KMS-11 (cell line): ENCODE measurements around the gene FREY1.

Source experiments
- H2AFZ ChIP-seq: fragments of 200-600 bp; sonication (generic); 2 replicates; pipeline ENCODE4 v1.6.1; 2016; ENCODE audit warnings: antibody characterized with exemption, mixed run types, low read depth
- H3K27ac ChIP-seq: fragments of 200-600 bp; sonication (generic); 2 replicates; pipeline ENCODE4 v1.6.1; 2016; ENCODE audit warnings: mild to moderate bottlenecking, mixed run types
- H3K27me3 ChIP-seq: fragments of 200-600 bp; sonication (generic); 2 replicates; pipeline ENCODE4 v1.6.1; 2017; ENCODE audit warnings: mild to moderate bottlenecking, low read depth, mixed run types, moderate library complexity; ENCODE audit not compliant: insufficient read depth
- H3K36me3 ChIP-seq: fragments of 200-600 bp; sonication (generic); 2 replicates; pipeline ENCODE4 v1.6.1; 2017; ENCODE audit warnings: mild to moderate bottlenecking, mixed run types; ENCODE audit not compliant: insufficient read depth
- H3K4me1 ChIP-seq: fragments of 200-600 bp; sonication (generic); 2 replicates; pipeline ENCODE4 v1.6.1; 2016; ENCODE audit warnings: mild to moderate bottlenecking, low read depth, mixed run types; ENCODE audit not compliant: poor library complexity, severe bottlenecking
- H3K4me2 ChIP-seq: fragments of 200-600 bp; sonication (generic); 2 replicates; pipeline ENCODE4 v1.7.0; 2016; ENCODE audit warnings: mild to moderate bottlenecking, mixed run types
- H3K4me3 ChIP-seq: fragments of 200-600 bp; sonication (generic); IDR thresholded peaks from 2 replicates; pipeline ENCODE4 v1.6.1; 2017; ENCODE audit warnings: low read depth, low read length, mixed read lengths; ENCODE audit not compliant: insufficient read depth
- H3K79me2 ChIP-seq: fragments of 200-600 bp; sonication (generic); 2 replicates; pipeline ENCODE4 v1.6.1; 2016; ENCODE audit warnings: low read depth, mixed run types; ENCODE audit not compliant: insufficient read depth
- H3K9ac ChIP-seq: fragments of 200-600 bp; sonication (generic); 2 replicates; pipeline ENCODE4 v1.6.1; 2016; ENCODE audit warnings: mild to moderate bottlenecking, mixed run types
- H4K20me1 ChIP-seq: fragments of 200-600 bp; sonication (generic); 2 replicates; pipeline ENCODE4 v1.6.1; 2016; ENCODE audit warnings: mild to moderate bottlenecking, mixed run types; ENCODE audit not compliant: insufficient read depth
- TF ChIP-seq, protein P1 (sequence below): fragments of 200-600 bp; sonication (generic); conservative IDR thresholded peaks from 2 replicates; pipeline ENCODE4 v1.6.1; 2017; ENCODE audit warnings: low read depth, mild to moderate bottlenecking, antibody characterized with exemption, low read length, moderate library complexity, mixed read lengths

FREY1 gene

DNA sequence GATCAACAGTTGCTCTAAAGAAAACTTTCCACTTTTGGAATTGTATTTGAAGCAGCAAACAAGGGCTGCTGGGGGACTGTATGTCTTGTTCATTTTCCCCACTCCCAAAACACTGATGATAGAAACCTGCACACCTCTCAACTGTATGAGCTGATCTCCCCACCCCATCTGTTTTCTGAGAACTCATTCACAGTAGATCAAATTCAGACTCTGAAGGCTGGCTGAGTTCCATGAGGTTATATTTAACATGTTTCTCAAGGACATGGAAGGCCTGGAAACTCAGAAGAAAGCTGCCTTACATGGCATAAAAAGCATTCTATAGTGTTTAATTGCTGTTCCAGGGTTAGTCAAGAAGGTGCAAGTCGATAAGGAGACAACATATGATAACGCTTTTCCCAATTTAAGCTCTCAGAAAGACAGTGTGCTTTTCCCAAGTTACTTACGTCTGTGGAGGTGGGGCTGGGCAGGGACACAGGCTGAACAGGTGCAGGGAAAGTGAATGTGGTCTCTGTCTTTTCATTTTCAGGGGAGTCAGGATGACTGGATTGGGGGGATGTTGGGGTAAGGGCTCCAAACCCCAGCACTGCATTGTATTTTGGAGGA is 38.4 kb upstream of the FREY1 start:
- no peaks in the 10 kb centered on the region for H3K79me2 ChIP-seq
- no peaks in the 10 kb centered on the region for H4K20me1 ChIP-seq
- no peak overlapping the region for H3K27ac ChIP-seq
- H3K27me3 ChIP-seq: no peaks in the 10 kb centered on the region
- TF ChIP-seq, protein P1, sequence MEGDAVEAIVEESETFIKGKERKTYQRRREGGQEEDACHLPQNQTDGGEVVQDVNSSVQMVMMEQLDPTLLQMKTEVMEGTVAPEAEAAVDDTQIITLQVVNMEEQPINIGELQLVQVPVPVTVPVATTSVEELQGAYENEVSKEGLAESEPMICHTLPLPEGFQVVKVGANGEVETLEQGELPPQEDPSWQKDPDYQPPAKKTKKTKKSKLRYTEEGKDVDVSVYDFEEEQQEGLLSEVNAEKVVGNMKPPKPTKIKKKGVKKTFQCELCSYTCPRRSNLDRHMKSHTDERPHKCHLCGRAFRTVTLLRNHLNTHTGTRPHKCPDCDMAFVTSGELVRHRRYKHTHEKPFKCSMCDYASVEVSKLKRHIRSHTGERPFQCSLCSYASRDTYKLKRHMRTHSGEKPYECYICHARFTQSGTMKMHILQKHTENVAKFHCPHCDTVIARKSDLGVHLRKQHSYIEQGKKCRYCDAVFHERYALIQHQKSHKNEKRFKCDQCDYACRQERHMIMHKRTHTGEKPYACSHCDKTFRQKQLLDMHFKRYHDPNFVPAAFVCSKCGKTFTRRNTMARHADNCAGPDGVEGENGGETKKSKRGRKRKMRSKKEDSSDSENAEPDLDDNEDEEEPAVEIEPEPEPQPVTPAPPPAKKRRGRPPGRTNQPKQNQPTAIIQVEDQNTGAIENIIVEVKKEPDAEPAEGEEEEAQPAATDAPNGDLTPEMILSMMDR: no peak
- H3K4me3 ChIP-seq: no peak overlapping the region
- H3K9ac ChIP-seq: no peak overlapping the region
- H2AFZ ChIP-seq: no peak overlapping the region
- H3K4me1 ChIP-seq: no peaks in the 10 kb centered on the region
- H3K4me2 ChIP-seq: no peak overlapping the region
- H3K36me3 ChIP-seq: no peaks in the 10 kb centered on the region

DNA sequence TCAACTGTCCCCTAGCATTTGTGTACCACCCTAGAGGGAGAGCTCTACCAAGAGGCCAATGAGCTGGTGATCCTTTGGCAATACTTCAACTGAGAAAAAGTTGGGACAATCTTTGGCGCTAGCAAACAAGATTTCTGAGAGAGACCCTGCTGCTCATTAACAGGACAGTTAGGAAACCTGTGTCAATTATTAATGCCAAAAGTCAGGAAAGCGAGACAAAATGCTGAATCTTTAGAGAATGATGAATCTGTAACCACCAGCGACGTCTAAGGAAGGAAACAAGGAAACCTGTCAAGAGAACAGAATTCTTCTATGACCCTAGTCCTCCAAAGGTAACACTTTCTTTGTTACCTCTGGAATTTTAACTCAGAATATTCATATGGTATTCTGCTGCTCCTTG is 35.3 kb upstream of the FREY1 start:
- H3K4me1 ChIP-seq: no peaks in the 10 kb centered on the region
- no peaks in the 10 kb centered on the region for H3K36me3 ChIP-seq
- H3K79me2 ChIP-seq: no peaks in the 10 kb centered on the region
- TF ChIP-seq, protein P1: no peak
- no peak overlapping the region for H3K27ac ChIP-seq
- no peak overlapping the region for H3K4me3 ChIP-seq
- no peak overlapping the region for H3K9ac ChIP-seq
- no peak overlapping the region for H3K4me2 ChIP-seq
- H3K27me3 ChIP-seq: no peaks in the 10 kb centered on the region
- no peaks in the 10 kb centered on the region for H4K20me1 ChIP-seq
- H2AFZ ChIP-seq: no peak overlapping the region

DNA sequence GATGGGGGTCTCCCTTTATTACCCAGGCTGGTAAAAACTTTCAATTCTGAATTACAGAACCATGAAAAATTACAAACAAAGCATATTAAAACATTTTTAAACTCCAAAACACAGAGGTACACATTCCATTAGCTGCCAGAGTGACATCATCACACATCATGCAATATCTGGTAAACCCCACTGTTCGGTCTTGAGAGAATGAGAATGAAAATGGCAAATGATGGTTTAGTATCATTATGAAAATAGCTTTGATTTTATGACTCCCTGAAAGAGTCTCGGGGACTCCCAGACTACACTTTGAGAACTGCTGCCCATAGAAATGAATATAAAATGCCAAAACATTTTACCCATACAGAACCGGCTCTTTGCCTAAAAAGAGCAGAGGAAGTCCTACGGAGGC is 34.2 kb upstream of the FREY1 start:
- no peaks in the 10 kb centered on the region for H4K20me1 ChIP-seq
- no peak overlapping the region for H3K4me2 ChIP-seq
- H3K27me3 ChIP-seq: no peaks in the 10 kb centered on the region
- TF ChIP-seq, protein P1: no peak
- H3K4me3 ChIP-seq: no peak overlapping the region
- no peak overlapping the region for H3K9ac ChIP-seq
- H3K79me2 ChIP-seq: no peaks in the 10 kb centered on the region
- H3K4me1 ChIP-seq: no peaks in the 10 kb centered on the region
- no peaks in the 10 kb centered on the region for H3K36me3 ChIP-seq
- H2AFZ ChIP-seq: no peak overlapping the region
- no peak overlapping the region for H3K27ac ChIP-seq

DNA sequence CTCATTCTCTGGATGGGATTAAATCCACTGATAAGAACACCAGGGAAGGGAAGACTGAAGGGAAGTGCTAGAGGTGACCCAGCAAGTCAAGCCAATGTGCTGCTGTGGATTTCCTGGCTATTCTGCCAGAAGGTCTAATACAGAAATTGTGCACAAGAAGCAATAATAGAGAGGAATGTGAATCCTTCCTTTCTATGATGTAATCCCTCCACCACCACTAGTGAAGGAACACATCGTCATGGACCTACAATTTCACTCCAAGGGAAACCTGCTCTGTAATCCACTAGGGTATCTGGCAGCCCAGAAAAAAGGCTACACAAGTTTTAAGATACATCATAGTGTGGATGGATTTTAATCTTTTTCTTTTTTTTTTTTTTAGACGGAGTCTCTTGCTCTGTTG is 32.8 kb upstream of the FREY1 start:
- H2AFZ ChIP-seq: no peak overlapping the region
- H4K20me1 ChIP-seq: no peaks in the 10 kb centered on the region
- TF ChIP-seq, protein P1: no peak
- H3K27me3 ChIP-seq: no peaks in the 10 kb centered on the region
- no peak overlapping the region for H3K4me2 ChIP-seq
- no peaks in the 10 kb centered on the region for H3K36me3 ChIP-seq
- no peaks in the 10 kb centered on the region for H3K79me2 ChIP-seq
- H3K9ac ChIP-seq: no peak overlapping the region
- no peak overlapping the region for H3K27ac ChIP-seq
- no peak overlapping the region for H3K4me3 ChIP-seq
- H3K4me1 ChIP-seq: no peaks in the 10 kb centered on the region
